Mammary epithelial cell (primary cell): ENCODE results near the gene PITPNM2.

Experiments
- EZH2 ChIP-seq: IDR thresholded peaks from 2 replicates; pipeline ENCODE4 v1.6.1; 2012; ENCODE audit warnings: low read length, inconsistent platforms, borderline replicate concordance
- TF ChIP-seq, protein P1 (sequence below), 2 donors: IDR thresholded peaks in 1 of 2; conservative IDR thresholded peaks in 1 of 2; 2 replicates each; pipeline ENCODE4 v1.5.1; 2011 to 2012; ENCODE audit warnings: inconsistent platforms in 2 of 2, low read length in 2 of 2, mild to moderate bottlenecking in 2 of 2, control low read depth in 1 of 2, low read depth in 1 of 2; ENCODE audit not compliant: insufficient read depth in 1 of 2; ENCODE audit errors: extremely low read depth in 1 of 2

DNA sequence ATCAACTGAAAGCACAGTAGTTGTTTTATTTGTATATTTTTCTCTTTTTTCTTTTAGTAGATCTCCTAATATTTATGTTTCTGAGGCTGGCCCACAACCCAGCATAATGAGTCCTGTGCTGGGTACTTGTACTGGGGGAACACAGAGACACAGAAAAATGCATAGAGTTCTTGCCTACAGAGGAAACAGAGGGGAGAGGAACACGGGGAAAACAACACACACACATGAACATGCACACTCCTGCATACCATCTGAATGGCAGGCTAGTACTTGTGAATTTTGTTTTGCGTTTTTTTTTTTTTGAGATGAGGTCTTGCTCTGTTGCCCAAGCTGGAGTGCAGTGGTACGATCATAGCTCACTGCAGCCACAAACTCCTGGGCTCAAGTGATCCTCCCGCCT, 21.3 kb downstream of the PITPNM2 start:
- TF ChIP-seq, protein P1, sequence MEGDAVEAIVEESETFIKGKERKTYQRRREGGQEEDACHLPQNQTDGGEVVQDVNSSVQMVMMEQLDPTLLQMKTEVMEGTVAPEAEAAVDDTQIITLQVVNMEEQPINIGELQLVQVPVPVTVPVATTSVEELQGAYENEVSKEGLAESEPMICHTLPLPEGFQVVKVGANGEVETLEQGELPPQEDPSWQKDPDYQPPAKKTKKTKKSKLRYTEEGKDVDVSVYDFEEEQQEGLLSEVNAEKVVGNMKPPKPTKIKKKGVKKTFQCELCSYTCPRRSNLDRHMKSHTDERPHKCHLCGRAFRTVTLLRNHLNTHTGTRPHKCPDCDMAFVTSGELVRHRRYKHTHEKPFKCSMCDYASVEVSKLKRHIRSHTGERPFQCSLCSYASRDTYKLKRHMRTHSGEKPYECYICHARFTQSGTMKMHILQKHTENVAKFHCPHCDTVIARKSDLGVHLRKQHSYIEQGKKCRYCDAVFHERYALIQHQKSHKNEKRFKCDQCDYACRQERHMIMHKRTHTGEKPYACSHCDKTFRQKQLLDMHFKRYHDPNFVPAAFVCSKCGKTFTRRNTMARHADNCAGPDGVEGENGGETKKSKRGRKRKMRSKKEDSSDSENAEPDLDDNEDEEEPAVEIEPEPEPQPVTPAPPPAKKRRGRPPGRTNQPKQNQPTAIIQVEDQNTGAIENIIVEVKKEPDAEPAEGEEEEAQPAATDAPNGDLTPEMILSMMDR (conservative IDR thresholded peaks at IDR 0.05 in 1 of 2, IDR thresholded peaks at IDR 0.05 in 1 of 2; ENCODE audit: extremely low read depth in 1 of 2, insufficient read depth in 1 of 2, low read depth in 1 of 2, low read length in 2 of 2) = no peak
- TF ChIP-seq EZH2 = no peak
